SIG-M5 treated with dmso at 0.1 percent for 504 hours (cell line): ENCODE data around the gene SLC34A2.
"Not testable (repeated sequence)": the region's sequence is repeated elsewhere in the genome, so short reads cannot be mapped to it uniquely, and the experiment has no call there.

ENCODE experiments used
- DNase-seq: peaks from one replicate; lab custom pipeline; 2025; ENCODE audit not compliant: unreplicated experiment; lab: John Stamatoyannopoulos, UW

Gene SLC34A2

DNA sequence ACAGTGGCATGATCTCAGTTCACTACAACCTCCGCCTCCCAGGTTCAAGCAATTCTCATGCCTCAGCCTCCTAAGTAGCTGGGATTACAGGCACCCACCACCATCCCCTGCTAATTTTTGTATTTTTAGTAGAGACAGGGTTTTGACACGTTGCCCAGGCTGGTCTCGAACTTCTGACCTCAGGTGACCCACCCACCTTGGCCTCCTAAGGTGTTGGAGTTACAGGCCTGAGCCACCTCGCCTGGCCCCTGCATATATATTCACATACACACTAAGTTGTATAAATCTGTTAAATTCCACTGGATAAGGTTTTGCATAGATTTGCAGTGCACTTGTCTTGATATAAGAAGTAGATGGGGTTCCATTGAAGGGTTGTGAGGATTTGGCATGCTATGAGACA, 5.8 kb downstream of the SLC34A2 start:
- DNase-seq: not testable (repeated sequence)

DNA sequence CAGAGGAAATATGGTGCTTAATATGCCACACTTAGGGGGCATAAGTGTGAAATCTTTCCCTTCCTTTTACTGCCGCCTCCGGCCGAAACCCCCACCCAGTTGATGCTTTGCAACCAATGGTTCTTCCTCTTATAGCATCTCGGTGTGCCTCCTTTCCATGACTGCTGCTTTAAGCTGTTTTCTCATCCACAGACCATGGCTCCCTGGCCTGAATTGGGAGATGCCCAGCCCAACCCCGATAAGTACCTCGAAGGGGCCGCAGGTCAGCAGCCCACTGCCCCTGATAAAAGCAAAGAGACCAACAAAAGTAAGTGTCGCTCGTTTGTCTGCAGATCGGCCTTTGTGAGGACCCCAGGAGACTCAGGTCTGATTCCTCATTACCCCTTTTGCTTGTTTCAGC, 6.7 kb downstream of the SLC34A2 start:
- no peak for DNase-seq

DNA sequence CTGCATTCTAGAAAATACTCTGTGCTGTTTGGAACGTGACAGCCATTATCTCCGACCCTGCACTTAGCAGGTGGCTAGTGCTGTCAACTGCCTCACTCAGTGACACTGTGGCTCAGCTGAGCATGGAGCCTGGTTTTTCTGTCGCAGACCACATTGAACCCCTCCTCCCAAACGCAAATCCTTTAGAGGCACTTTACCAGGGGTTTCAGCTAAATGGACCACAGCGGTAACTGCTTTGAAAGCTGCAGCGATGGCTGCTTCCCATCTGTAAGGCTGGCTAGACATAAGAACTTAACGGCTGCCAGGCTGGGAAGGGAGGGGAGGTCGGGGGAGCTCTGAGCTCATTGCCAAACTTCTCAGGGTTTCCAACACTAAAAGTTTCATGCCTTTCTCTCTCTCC, 8.1 kb downstream of the SLC34A2 start:
- DNase-seq: no peak

DNA sequence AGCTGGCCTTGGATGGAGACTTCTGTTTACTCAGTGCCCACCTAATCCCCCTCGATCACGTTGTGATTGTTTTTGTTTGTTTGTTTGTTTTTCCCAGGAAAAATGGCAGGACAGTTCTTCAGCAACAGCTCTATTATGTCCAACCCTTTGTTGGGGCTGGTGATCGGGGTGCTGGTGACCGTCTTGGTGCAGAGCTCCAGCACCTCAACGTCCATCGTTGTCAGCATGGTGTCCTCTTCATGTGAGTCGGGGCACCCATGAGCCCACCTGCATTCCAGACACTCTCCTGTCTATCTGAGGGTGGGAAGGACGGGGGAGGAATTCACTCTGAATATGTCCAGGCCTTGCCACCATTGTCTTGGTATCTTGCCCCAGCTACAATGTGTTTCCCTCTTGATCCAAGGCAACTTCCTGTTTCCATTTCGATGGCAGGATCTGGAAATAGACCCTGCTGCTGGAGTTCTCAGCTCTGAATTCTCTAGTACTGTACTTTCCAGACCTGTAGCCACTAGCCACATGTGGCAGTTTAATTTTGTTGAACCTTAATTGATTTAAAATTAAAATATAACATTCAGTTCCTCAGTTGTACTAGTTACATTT, 10.5 kb downstream of the SLC34A2 start:
- DNase-seq: no peak

DNA sequence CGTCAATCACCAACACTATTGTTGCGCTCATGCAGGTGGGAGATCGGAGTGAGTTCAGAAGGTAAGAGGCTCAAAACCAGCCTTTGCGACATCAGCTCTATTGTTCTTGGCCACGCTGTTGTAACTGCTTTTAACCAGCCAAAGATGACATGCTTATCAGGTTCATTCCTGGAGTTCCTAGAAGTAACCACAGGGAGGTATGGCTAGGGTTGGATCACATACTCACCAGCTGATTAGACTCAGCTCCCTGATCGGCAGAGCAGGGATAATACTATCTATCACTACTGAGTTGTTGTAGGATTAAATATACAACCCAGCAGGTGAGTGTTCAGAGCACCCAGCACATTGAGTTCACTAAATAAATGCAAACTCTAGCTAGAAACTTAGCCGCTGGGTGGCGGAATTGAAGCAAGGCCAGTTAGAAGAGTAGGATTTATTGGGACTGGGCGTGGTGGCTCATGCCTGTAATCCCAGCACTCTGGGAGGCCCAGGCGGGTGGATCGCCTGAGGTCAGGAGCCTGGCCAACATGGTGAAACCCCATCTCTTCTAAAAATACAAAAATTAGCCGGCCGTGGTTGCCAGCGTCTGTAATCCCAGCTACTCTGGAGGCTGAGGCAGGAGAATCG, 12.4 kb downstream of the SLC34A2 start:
- DNase-seq: no peak

DNA sequence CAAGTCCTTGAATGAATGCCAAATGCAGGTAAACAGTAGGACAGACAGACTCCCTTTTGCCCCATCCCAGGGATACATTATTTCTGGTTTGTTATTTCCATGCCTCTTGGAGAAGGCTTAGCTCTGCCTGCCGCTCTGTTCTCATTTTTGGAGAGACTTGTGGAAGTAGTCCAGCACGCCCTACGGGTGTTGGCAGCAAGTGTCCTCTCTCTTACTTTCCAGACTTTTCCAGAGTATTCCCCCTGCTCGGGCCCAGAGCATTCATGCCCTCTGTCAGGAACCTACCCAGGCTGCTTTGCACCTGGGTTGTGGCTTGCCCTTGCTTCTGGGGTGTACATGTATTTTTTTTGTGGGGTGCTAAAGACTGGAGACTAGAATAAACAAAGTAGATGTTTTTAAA, 15.3 kb downstream of the SLC34A2 start:
- DNase-seq: no peak

DNA sequence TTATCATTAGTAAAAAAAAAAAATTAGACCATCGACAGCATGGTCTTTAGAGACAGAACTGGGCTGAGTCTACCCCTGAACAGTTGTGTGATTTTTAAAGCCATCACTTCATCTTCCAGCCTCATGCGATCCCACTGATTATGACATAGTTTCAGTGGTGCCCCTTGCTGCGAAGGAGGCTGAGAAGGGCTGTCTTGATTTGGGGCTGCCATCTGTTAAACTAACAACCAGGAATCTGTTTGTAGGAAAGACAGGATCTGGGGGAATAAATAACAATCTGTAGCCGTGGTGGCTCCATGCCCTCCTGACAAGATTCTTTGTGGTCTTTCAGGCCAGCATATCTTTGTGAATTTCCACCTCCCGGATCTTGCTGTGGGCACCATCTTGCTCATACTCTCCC, 17.1 kb downstream of the SLC34A2 start:
- no peak for DNase-seq

DNA sequence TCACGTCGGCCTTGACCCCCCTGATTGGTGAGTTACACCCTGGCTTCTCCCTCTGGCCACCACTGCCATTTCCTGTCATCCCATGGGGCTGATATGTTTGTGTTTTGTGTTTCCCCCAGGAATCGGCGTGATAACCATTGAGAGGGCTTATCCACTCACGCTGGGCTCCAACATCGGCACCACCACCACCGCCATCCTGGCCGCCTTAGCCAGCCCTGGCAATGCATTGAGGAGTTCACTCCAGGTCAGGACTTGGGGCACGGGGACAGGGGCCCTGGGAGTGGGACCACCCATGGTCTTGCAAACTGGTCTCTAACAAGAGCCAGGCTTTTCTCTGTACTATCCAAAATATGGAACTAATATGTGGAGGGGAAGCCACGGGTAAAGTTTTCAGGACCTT, 18.7 kb downstream of the SLC34A2 start:
- DNase-seq: no peak

DNA sequence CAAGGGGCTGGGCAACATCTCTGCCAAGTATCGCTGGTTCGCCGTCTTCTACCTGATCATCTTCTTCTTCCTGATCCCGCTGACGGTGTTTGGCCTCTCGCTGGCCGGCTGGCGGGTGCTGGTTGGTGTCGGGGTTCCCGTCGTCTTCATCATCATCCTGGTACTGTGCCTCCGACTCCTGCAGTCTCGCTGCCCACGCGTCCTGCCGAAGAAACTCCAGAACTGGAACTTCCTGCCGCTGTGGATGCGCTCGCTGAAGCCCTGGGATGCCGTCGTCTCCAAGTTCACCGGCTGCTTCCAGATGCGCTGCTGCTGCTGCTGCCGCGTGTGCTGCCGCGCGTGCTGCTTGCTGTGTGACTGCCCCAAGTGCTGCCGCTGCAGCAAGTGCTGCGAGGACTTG, 20.6 kb downstream of the SLC34A2 start:
- DNase-seq: no peak

DNA sequence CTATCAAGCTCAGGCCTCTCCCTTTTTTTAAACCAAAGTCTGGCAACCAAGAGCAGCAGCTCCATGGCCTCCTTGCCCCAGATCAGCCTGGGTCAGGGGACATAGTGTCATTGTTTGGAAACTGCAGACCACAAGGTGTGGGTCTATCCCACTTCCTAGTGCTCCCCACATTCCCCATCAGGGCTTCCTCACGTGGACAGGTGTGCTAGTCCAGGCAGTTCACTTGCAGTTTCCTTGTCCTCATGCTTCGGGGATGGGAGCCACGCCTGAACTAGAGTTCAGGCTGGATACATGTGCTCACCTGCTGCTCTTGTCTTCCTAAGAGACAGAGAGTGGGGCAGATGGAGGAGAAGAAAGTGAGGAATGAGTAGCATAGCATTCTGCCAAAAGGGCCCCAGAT, 21.5 kb downstream of the SLC34A2 start:
- no peak for DNase-seq

DNA sequence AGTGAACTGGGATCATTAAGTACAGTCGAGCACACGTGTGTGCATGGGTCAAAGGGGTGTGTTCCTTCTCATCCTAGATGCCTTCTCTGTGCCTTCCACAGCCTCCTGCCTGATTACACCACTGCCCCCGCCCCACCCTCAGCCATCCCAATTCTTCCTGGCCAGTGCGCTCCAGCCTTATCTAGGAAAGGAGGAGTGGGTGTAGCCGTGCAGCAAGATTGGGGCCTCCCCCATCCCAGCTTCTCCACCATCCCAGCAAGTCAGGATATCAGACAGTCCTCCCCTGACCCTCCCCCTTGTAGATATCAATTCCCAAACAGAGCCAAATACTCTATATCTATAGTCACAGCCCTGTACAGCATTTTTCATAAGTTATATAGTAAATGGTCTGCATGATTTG, 22.3 kb downstream of the SLC34A2 start:
- DNase-seq: no peak

DNA sequence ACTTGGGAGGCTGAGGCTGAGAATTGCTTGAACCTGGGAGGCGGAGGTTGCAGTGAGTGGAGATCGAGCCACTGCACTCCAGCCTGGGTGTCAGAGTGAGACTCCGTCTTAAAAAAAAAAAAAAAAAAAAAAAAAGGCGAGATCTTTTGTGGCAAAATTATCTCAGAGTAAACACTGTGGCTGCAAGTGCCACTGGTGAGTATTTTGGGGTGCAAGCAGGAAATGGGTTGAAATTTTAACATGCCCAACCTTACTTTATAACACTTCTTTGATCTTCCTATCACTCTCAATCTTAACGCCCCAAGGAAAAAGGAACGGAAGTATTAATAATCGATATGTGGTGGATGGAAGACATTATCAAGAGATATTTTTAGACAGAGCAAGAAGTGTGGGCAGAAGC, 32.1 kb downstream of the SLC34A2 start:
- no peak for DNase-seq

DNA sequence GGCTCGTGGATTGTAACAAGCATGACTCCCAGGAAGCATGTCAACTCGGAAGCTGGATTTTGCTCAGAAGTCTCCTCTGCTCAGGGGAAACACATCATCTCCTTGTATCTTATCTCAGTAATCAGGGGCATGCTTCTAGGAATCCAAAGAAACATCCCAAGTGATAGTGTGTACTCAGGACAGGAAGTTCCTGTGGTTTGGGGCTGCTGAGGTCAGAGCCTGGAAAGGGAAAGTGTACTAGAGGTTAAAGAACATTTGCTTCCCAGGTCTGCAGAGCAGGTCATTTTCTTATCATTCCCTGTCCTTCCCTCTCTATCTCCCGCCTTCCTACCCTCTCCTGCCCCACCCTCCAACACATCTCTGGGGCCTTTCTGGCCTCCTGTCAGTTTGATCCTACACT, 38.8 kb downstream of the SLC34A2 start:
- no peak for DNase-seq

DNA sequence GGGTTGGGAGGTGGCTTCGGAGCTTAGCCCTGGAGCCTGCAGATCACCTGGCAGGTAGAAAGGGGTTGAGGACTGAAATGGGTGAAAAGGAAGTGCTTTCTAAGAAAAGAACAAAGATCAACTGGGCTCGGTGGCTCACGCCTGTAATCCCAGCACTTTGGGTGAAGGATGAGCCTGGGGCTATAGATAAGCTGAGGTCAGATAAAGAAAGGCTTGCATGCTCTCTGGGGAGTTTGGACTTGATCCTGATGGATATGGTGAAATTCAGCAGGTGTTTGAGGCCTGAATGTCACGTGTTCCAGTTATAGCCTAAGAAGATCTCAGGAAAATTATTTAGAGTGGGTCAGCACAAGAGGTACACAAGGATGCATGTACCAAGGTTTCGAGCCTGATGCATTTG, 40.8 kb downstream of the SLC34A2 start:
- no peak for DNase-seq

DNA sequence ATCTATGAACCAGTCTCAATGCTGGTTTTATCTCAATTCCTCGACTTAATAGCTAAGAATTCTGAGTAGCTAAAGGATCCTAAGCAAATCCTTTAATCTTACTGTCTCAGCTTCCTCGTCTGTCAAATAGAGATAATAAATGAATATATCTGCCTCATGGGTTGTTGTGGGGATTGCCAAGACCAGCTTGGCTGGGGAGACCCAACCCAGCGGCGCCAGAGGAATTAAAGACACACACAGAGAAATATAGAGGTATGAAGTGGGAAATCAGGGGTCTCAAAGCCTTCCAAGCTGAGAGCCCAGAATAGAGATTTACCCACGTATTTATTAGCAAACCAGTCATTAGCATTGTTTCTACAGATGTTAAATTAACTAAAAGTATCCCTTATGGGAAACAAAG, 41.9 kb downstream of the SLC34A2 start:
- DNase-seq: no peak

DNA sequence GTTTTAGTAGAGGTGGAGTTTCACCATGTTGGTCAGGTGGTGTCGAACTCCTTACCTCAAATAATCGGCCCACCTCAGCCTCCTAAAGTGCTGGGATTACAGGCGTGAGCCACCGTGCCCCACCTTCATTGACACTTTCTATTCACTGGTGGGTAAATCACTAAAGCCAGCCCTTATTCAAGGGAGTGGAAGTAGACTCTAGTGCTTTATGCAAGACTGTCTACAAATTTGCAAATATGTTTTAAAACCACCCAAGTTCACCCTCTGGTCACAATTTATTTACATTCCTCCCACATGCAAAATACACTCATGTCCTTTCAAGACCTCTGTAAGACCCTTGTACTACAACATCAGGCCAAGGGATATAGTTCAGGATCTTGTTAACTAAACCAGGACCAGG, 45.0 kb downstream of the SLC34A2 start:
- DNase-seq: no peak

DNA sequence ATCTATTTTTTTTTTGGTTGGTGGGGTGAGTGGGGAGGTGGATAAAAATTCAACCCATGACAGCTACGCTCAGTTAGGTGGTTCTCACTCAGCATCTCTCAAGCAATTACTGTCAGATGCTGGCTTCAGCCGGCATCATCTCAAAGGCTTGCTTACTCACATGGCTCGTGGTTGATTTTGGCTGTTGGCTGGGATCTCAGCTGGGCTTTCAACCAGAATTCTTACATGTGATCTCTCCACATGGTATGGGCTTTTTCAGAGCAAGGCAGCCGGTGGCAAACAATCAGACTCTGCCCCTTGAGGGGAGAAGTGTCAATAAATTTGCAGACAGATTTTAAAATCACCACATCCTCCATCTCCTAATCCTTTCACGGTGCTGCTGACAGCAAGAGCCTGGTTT, 47.2 kb downstream of the SLC34A2 start:
- no peak for DNase-seq

DNA sequence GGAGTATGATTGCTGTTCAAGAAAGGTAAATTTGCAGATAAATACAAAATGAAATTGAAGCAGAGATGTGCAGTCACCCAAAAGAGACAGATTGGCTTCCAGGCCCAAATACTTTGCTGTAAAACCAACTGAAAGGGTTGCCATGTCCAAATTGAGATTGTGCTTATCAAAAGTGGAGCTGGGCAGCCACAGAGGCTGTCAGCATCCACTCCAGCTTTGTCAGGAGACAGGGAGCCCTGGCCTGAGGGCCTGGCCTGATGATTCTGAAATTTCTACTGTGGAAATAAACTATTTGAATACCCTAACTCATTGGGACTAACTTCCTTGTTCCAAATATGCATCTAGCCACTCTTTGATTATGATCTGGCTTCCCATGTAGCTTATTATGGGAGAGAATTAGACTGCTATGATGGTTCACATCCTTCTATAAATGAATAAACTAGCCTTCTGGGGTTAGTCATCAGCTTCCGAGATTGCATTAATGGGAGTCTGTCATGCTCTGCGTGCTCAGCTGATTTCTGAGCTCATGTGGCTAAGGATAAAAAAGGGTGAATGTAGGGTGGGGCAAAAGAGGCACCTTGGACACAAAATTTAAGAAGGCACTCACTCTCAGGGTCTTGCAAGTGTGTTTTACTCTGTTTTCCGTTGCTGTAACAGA, 48.2 kb downstream of the SLC34A2 start:
- no peak for DNase-seq

DNA sequence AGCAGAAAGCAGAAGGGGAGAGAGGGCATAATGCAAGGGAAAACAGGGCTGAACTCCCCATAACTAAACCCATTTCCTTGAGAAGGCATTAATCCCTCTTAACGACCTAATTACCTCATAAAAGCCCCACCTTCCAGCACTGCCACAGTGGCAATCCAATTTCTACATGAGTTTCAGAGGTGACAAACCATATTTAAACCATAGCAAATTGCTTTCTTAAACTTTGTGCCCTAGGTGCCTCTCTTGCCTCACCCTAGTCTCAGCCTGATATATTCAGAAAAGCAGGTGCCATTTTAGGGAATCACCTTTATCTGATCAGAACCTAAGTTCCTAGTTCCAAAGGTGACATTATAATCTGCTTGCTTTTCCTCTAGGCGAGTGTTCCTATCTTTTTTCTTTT, 48.9 kb downstream of the SLC34A2 start:
- DNase-seq: no peak

DNA sequence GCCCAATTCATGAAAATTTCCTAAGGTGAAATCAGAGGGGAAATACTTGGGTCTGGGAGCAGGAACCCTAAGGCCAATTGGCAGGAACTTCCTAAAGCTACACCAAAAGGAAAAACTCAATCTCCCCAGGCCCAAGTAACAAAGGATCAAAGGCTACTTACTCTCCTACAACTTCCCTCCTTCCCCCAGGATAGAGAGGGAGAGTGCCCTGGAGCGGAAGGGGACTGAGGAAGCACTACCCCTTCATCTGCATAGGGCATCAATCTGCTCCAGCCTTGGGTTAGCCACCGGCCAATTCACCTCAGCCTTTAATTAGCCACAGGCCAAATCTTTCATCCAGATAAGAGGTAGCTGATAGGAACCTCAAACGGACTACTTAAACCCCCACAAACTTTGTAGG, 55.0 kb downstream of the SLC34A2 start:
- DNase-seq: no peak

DNA sequence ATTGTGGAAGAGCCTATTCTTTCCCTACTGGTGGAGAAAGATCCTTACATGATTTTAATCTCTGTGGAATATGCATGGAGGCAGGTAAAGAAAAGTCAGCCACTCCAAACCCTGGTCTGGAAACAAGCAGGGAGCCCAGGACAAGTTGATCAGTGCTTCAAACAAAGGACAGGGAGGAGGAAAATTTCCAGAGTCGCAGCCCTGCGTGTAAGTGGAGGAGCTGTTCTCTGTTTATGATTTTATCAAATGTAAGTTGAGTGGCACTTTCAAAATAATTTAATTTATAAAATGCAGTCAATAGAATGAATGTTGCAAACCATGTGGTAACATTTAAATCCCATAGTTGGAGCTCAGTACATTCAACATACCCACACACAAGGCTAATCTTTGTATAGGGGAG, 57.0 kb downstream of the SLC34A2 start:
- DNase-seq: no peak

DNA sequence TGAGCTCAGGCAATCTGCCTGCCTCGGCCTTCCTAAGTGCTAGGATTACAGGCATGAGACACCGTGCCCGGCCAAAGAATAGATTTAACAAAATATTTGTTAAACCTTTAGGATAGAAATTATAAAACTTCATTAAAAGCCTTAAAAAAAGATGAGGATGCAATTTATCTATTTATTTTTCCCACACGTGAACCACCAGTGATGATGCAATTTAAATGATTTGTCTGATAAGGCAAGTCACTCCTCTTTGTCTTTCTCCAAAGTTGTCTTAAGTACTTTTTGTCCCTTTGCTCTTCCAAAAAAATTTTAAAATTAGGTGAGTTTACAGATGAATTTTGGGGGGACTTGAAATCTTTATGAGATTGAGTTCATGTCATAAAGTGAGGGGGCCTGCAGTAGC, 58.2 kb downstream of the SLC34A2 start:
- DNase-seq: no peak

DNA sequence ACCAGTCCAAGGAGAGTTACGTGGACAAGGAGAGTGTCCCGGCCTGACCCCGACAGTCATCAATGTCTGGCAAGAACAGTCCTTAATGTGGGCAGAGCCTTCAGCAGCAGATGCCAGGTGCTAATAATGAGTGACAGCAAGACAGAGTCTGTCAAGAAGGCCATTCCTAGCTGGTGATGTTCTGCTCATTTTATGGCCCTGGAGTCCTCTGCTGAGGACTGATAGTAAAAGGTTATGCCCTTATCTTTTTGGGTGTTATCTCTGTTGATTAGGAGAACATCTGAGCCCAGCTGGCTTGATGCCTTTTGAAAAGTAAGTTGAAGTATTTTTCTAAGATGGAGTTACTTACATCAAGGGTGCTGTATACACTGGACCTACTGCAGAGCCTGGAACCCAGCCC, 67.3 kb downstream of the SLC34A2 start:
- DNase-seq: no peak
